VCaP (cell line): ENCODE measurements around the gene CASTOR1.
A peak's percentile ranks its signal among the peaks of the same experiment; 100 is the strongest.

ENCODE experiments used
- H3K27ac ChIP-seq: fragments of 450-650 bp; 2 replicates; pipeline ENCODE4 v1.5.1; 2017
- CTCF ChIP-seq: fragments of 450-650 bp; conservative IDR thresholded peaks from 2 replicates; pipeline ENCODE4 v1.5.1; 2017; ENCODE audit warnings: mild to moderate bottlenecking, moderate library complexity

CASTOR1 gene

GRCh38 chr22:30289980-30290313 lies 642 bp upstream of the CASTOR1 start:
- no peak for TF ChIP-seq CTCF
- H3K27ac ChIP-seq: peak overlapping the region; percentile 78

GRCh38 chr22:30288419-30289140 lies 725 bp downstream of the CASTOR1 start:
- peak overlapping the region; percentile 78 for H3K27ac ChIP-seq
- no peak for TF ChIP-seq CTCF

GRCh38 chr22:30287648-30288418 lies 1.5 kb downstream of the CASTOR1 start:
- H3K27ac ChIP-seq: peak overlapping the region; percentile 78
- peak; percentile 81 for TF ChIP-seq CTCF

GRCh38 chr22:30286813-30287647 lies 2.3 kb downstream of the CASTOR1 start:
- peak overlapping the region; percentile 78; the same call in 1 of the 2 replicates for H3K27ac ChIP-seq

GRCh38 chr22:30286331-30286730 lies 3.0 kb downstream of the CASTOR1 start:
- TF ChIP-seq CTCF: no peak
- H3K27ac ChIP-seq: no peak overlapping the region

More at GRCh38 chr22:30286813-30287647, 2.3 kb downstream of the CASTOR1 start:
- peak; percentile 91 for TF ChIP-seq CTCF

- no peak overlapping the region for H3K27ac ChIP-seq
- no peak for TF ChIP-seq CTCF
Observed at GRCh38 chr22:30285846-30286200, 3.5 kb downstream of the CASTOR1 start.
